Thoracic aorta (tissue), 2 donors: Measurements from ENCODE around the gene MAP1B. TPM values are rescaled to one million over a fixed set of nuclear protein-coding genes. Genes with fewer than 3 reads are reported as not detected.
A peak's percentile ranks its signal among the peaks of the same experiment; 100 is the strongest.

ENCODE experiments used
- ATAC-seq: fragments of 150-250 bp; one replicate; pipeline ENCODE4 v1.8.0; 2017; ENCODE audit warnings: low read depth; ENCODE audit not compliant: insufficient number of reproducible peaks, low FRiP score
- DNase-seq: peaks from one replicate; pipeline ENCODE4 v3.0.0-alpha.2; 2020; ENCODE audit warnings: low spot score
- H3K27ac ChIP-seq, 2 donors: fragments of 200-600 bp; sonication (generic); 1 replicate in 1 of 2; 2 replicates in 1 of 2; pipeline ENCODE4 v1.5.1; 2016; ENCODE audit warnings: mild to moderate bottlenecking in 2 of 2, moderate library complexity in 2 of 2
- H3K27me3 ChIP-seq: fragments of 200-600 bp; sonication (generic); replicated peaks from 2 replicates; pipeline ENCODE4 v1.6.0; 2016; ENCODE audit warnings: mild to moderate bottlenecking; ENCODE audit not compliant: insufficient read depth
- H3K36me3 ChIP-seq: fragments of 200-600 bp; sonication (generic); one replicate; pipeline ENCODE4 v1.5.1; 2016
- H3K4me1 ChIP-seq, 2 donors: fragments of 200-600 bp; sonication (generic); 1 replicate in 1 of 2; 2 replicates in 1 of 2; pipeline versions ENCODE4 v1.5.1 to v1.6.0; 2016; ENCODE audit warnings: low read depth in 2 of 2, mild to moderate bottlenecking in 1 of 2; ENCODE audit not compliant: control insufficient read depth in 1 of 2
- H3K4me3 ChIP-seq: fragments of 200-600 bp; sonication (generic); 2 replicates; pipeline ENCODE4 v1.5.1; 2016; ENCODE audit warnings: mild to moderate bottlenecking
- H3K9me3 ChIP-seq: fragments of 200-600 bp; sonication (generic); 2 replicates; pipeline ENCODE4 v1.5.1; 2016
- total RNA-seq, 2 donors: library from RNA; depleted of rRNA; stranded (reverse); fragments of >200 nt; gene quantifications; one replicate each; pipeline versions ENCODE4 v1.1.0 to v1.2.3, GENCODE V29; 2016
- TF ChIP-seq, protein P1 (sequence below): fragments of 200-600 bp; sonication (generic); IDR thresholded peaks from one replicate; pipeline ENCODE4 v1.5.1; 2019; ENCODE audit warnings: antibody characterized with exemption

Gene MAP1B
- total RNA-seq, 2 donors from 2014 or later, result 616 to 1,045 TPM

DNA sequence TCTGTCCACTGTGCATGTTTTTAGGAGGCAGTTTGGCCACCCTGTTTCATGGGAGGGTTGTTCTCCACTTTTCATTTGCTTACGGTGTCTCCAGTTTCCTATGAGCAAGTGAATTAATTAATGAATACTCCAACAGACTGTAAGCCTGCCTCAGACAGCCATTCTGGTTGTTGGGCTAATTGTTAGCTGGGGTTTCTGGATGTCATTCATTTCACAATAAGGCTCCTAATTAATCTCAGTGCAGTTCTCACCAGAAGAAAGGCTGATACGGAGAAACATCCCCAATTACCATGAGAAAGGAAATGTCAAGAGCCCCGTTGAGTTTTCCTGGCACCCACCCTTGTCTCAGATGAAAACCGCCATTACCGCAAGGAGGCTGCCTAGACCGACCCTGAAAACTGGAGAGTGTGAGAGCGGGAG lies 75.8 kb downstream of the MAP1B start:
- ATAC-seq (no peak), DNase-seq (no peak)
- H3K4me1 ChIP-seq, result peaks cover 38 to 96% of the 10 kb centered on the region in 2 donors
- no peaks in the 10 kb centered on the region for H3K27me3 ChIP-seq
- H3K27ac ChIP-seq, result peak overlapping the region; percentile 73 to 96
- no peaks in the 10 kb centered on the region for H3K9me3 ChIP-seq
- H3K4me3 ChIP-seq, result peak overlapping the region; percentile 66
- peaks cover 23% of the 10 kb centered on the region for H3K36me3 ChIP-seq
- TF ChIP-seq, protein P1, sequence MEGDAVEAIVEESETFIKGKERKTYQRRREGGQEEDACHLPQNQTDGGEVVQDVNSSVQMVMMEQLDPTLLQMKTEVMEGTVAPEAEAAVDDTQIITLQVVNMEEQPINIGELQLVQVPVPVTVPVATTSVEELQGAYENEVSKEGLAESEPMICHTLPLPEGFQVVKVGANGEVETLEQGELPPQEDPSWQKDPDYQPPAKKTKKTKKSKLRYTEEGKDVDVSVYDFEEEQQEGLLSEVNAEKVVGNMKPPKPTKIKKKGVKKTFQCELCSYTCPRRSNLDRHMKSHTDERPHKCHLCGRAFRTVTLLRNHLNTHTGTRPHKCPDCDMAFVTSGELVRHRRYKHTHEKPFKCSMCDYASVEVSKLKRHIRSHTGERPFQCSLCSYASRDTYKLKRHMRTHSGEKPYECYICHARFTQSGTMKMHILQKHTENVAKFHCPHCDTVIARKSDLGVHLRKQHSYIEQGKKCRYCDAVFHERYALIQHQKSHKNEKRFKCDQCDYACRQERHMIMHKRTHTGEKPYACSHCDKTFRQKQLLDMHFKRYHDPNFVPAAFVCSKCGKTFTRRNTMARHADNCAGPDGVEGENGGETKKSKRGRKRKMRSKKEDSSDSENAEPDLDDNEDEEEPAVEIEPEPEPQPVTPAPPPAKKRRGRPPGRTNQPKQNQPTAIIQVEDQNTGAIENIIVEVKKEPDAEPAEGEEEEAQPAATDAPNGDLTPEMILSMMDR, result no peak

DNA sequence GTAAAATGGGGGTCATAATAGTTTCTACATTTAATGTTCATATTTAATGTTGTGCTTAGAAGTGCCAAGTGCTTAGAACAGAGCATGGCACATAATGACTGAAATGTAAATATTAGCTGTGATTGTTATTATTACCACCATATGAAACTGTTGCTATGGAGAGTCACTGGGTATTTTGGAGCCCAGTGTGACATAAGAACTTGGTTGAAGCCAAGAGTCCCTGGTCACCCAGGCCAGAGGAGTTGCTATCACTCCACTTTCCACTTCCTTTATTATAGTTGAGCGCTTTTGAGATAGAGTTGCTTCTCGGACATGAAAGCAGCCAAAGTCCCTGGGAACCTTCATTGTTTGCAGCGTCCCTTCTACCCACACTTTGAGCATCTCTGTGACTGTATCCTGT lies 77.1 kb downstream of the MAP1B start:
- peaks cover 30 to 94% of the 10 kb centered on the region in 2 donors for H3K4me1 ChIP-seq
- TF ChIP-seq, protein P1, result no peak

DNA sequence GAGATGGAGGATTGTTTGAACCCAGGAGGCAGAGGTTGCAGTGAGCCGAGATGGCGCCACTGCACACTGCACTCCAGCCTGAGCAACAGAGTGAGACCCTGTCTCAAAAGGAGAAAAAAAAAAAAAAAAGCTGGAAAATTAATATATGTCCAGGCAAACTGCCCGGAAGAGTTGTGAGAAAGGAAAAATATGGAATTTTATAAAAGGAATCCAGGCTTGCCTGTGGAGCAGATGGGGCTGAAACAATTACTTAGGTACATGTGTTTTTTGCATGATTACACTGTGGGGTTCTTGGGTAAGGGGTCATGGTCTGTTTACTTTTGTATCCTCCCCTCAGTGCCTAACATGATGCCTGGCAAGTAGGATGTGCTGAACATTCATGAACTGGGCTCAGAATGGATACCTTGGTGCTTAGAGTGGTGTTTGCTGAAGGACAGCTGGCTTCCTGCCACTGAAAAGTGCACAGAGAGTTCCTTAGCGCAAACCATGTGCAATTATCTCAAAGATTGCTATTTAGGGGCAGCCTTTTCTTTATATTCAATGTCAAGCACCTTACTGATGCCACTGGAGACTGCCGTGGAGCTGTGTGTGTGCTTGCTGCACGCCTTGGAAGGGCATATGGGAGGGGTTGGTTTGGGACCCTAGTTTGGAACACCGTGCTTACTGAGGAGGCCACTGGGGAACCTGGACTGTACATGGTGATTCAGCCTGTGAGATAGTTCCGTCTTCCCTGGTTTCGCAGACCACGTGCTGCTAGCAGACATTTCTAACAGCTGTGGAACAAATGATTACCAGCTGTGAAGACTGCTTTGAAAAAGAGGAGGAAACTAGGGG lies 78.4 kb downstream of the MAP1B start:
- Histone ChIP-seq H3K4me3 (peak overlapping the region; percentile 24), H3K36me3 (peaks cover 28% of the 10 kb centered on the region), H3K4me1 (peaks cover 30 to 93% of the 10 kb centered on the region in 2 donors), H3K9me3 (no peaks in the 10 kb centered on the region), H3K27ac (peak overlapping the region; percentile 73 to 96), H3K27me3 (no peaks in the 10 kb centered on the region)
- DNase-seq, result no peak
- TF ChIP-seq, protein P1, result no peak
- no peak for ATAC-seq

More for the DNA sequence above, 77.1 kb downstream of the MAP1B start:
- DNase-seq (no peak), ATAC-seq (no peak)
- Histone ChIP-seq H3K36me3 (peaks cover 23% of the 10 kb centered on the region), H3K27me3 (no peaks in the 10 kb centered on the region), H3K4me3 (no peak overlapping the region), H3K27ac (peak overlapping the region; percentile 73 to 96), H3K9me3 (no peaks in the 10 kb centered on the region)

DNA sequence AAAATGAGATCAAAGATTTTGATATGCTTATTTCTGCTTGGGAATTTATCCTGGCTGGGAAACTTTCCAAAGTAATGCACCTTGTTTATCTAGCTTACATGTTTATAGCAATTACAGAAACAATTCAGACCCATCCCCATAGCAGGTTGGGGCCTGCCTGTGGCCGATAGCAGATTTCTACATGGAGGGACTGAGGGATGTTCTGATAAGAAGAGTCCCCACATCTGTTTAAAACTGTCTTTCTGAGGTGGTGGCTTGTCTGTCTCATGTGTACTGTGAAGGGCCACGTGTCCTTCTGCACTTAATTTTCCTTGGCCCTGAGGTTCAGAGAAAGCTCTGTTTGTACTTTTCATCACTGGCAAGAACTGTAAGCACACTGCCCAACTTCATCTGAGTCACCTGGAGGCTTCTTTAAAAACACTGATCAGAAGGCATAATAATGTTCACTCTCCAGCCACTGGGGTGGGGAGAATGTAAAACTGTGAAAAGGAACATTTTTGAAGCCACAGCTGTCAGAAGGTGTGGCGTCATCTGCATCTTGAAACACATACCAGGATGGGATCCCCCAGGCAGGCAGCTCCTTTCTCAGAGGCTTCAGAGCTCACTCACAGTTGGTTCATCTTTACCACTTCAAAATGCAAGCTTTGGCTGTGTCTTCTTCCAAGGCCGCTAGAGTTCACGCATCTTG lies 80.3 kb downstream of the MAP1B start:
- ATAC-seq, result no peak
- Histone ChIP-seq H3K4me1 (peaks cover 35 to 93% of the 10 kb centered on the region in 2 donors), H3K4me3 (no peak overlapping the region), H3K27ac (peak overlapping the region; percentile 53 to 96), H3K27me3 (no peaks in the 10 kb centered on the region), H3K9me3 (no peaks in the 10 kb centered on the region), H3K36me3 (peaks cover 32% of the 10 kb centered on the region)
- no peak for DNase-seq
- TF ChIP-seq, protein P1, result no peak

DNA sequence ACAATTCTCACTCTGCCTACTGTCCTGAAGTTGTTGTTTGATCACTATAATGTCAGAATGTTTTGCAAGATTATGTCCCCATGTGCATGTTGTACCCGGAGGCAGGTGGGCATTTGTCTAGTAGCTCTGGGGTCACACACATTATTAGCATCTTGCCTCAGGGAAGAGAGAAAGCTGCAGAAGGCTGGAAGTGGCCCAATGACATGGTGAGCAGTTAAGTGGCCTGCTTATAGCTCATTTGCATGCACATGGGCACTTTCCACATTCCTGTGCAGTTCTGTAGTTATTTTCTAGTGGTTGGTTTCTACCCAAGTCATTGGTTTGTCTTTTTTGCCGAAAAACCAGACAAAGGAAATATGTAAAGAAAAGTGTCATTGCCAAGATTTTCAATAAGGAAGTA lies 80.9 kb downstream of the MAP1B start:
- TF ChIP-seq, protein P1, result no peak
- H3K27me3 ChIP-seq, result no peaks in the 10 kb centered on the region
- peaks cover 35 to 93% of the 10 kb centered on the region in 2 donors for H3K4me1 ChIP-seq
- H3K36me3 ChIP-seq, result peaks cover 32% of the 10 kb centered on the region
- no peak for DNase-seq
- no peaks in the 10 kb centered on the region for H3K9me3 ChIP-seq
- peak overlapping the region in 1 of 2 donors; percentile 25 for H3K27ac ChIP-seq
- no peak for ATAC-seq
- no peak overlapping the region for H3K4me3 ChIP-seq
